GM19455 (cell line): ENCODE data around the gene EMC8.
A peak's percentile ranks its signal among the peaks of the same experiment; 100 is the strongest.
"Not testable (repeated sequence)": the region's sequence is repeated elsewhere in the genome, so short reads cannot be mapped to it uniquely, and the experiment has no call there.

Source experiments
- ATAC-seq: cut with Tn5 transposase; IDR thresholded peaks from one replicate; pipeline ENCODE4 v1.9.1; 2021; ENCODE audit not compliant: unreplicated experiment

The EMC8 gene

GRCh38 chr16:85835227-85835751 is 35.9 kb upstream of the EMC8 start:
- ATAC-seq: no peak

GRCh38 chr16:85834741-85835140 is 35.4 kb upstream of the EMC8 start:
- no peak for ATAC-seq

GRCh38 chr16:85833219-85833920 is 34.0 kb upstream of the EMC8 start:
- no peak for ATAC-seq

- no peak for ATAC-seq
Observed at GRCh38 chr16:85832570-85833218, 33.4 kb upstream of the EMC8 start.

- no peak for ATAC-seq
Observed at GRCh38 chr16:85830821-85831220, 31.5 kb upstream of the EMC8 start.

GRCh38 chr16:85829751-85830445 is 30.6 kb upstream of the EMC8 start:
- no peak for ATAC-seq

DNA sequence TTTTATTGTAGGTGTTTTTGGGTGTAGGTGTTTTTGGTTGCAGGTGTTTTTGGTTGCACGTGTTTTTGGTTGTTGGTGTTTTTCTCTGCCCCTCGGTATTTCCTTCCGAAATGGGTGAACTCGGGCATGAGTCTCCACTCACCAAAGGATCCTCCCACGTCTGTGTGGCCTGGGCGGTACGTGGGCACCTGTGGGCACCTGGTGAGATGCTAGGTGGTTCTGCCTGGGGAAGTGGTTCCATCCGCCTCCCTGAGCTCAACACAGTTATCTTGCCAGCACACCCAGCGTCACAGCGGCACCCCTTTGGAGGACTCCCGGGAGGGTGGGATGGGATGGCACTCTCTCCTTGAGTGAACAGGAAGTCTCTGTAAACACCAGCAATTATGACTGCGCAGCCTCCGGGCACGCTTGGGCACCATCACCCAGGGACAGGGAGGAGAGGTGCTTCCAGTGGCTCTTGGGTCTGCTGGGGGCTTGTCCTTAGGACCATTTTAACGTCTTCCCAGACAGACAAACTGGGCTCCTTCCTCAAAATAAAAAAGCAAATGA is 29.9 kb upstream of the EMC8 start:
- no peak for ATAC-seq

DNA sequence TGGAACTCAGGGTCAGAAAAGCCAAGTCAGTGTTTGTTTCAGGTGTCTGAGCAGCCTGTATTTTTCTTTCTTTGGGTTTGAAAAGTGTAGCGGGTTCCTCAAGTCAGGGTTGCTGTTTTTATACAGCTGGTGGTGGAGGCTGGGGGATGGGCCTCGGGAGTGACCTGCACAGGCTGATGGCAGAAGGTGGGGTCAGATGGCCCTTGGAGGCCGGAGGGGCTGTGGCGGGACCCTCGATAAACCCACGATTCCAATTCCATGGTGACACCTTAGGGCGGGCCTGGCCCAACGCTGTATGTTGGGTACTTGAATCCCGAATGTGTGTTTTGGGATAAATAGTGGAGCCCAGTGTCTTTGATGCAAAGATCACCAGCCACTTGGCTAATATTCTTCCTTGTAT is 28.8 kb upstream of the EMC8 start:
- no peak for ATAC-seq

DNA sequence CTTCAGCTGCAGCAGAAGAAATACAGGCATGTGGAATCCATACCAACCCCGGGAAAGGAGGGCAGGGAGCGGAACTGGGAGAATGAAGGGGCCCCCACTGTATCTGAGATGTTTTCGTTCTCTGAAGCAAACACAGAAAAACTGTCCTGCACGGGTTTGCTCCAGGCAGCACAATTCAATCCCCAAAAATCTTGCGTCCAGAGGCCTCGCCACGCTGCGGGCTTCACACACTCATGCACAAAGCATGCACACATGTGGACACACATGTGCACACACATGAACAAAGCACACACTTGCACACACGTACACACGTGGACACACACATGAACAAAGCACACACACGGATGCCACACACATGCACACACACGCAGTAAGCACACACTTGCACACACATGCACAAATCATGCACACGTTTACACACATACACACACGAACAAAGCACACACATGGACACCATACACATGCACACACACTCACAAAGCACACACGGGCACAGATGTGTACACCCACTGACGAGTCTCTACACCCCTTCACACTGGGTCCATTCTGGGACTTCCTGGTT is 27.4 kb upstream of the EMC8 start:
- ATAC-seq: no peak

DNA sequence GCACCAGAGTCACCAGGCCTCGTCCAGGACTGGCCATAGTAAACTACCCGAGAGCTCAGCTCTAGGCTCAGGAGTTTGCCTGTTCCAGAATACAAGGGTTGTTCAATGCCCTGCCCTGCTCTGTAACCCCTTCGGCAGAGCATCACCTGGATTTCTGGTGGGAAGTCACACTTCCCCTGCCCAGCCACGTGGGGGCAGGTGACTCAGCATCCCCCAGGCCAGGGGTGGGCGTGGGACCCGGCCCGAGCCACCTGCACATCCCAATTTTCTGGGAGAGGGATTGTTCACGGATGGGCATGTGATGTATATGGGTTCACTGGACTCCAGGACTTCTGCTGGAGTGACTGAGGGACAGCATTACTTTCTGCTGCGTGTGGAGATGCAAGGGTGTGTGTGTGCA is 26.0 kb upstream of the EMC8 start:
- no peak for ATAC-seq

GRCh38 chr16:85824161-85825135 is 25.1 kb upstream of the EMC8 start:
- no peak for ATAC-seq

GRCh38 chr16:85823328-85823920 is 24.1 kb upstream of the EMC8 start:
- no peak for ATAC-seq

DNA sequence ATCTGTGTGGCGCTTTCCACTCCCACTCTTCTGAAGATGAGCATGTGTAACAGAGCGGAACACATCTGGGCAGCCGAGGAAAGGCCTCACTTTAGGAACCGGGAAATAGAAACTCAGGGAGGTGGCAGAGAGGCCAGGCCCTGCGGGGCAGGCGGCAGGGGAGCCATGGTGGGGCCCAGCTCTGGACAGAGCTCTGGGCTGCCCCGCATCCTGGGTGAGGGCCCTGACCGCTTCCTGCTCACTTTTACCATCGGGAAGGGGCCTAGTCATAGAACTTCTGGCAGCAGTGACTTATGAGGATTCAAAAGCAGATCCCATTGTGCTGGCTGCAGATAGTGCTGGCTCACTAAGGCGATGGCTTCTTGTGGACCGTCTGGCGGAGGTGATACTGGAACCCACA is 22.8 kb upstream of the EMC8 start:
- ATAC-seq: no peak

GRCh38 chr16:85821390-85822135 is 22.2 kb upstream of the EMC8 start:
- peak; percentile 68 for ATAC-seq

DNA sequence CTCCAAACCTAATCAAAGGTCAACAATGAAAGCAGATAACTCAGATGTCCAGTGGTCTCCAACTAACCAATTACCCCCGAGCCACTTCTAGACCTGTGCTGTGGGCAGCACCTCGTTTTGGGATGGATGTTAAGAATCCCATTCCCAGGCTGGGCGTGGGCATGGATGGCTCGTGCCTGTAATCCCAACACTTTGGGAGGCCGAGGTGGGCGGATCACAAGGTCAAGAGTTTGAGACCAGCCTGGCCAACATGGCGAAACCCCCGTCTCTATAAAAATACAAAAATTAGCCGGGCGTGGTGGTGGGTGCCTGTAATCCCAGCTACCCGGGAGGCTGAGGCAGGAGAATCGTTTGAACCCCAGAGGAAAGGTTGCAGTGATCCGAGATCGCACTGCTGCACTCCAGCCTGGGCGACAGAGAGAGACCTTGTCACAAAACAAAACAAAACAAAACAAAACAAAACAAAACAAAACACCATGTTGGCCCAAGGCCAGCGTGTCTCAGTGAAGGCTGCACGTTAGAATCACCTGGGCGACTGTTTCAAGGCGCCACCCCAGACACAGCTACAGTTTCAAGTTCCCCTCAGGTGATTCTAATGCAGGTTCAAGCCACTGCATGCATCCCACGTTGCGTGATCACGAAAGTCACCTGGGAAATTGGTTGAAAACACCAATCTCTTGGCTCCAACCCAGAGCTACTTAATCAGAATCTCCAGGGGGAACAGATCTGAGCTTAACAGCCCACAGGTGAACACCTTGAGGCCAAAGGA is 21.4 kb upstream of the EMC8 start:
- ATAC-seq: no peak

- ATAC-seq: no peak
Observed at GRCh38 chr16:85819771-85820170, 20.4 kb upstream of the EMC8 start.

DNA sequence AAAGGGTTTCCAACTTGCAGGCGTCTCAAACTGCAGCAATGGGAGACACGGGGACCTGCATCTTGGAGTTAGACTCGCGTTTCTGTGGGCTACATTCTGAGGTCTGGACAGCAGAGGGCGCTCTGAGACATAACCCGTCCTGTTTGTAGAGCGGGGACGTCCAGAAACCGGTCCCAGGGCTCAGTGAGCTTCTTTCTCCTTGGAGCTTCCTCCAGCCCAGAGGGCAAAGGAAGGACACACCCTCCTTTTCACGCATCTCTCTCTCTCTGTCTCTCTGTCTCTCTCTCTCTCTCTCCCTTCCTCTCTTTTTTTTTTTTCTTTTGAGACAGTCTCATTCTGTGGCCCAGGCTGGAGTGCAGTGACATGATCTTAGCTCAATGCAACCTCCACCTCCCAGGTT is 19.9 kb upstream of the EMC8 start:
- ATAC-seq: no peak

DNA sequence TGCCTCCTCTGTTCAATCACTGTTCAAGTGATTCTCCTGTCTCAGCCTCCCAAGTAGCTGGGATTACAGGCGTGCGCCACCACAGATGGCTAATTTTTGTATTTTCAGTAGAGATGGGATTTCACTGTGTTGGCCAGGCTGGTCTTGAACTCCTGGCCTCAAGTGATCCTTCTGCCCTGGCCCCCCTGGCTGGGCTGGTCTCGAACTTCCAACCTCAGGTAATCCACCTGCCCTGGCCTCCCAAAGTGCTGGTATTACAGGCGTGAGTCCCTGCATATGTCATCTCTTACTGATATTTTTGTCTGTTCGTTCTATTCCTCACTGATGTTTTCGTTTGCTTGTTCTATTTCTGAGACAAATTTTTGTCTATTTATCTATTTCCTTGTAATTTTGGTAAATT is 17.9 kb upstream of the EMC8 start:
- ATAC-seq: not testable (repeated sequence)
